ENCODE measurements around the gene ELAC2.

DNA sequence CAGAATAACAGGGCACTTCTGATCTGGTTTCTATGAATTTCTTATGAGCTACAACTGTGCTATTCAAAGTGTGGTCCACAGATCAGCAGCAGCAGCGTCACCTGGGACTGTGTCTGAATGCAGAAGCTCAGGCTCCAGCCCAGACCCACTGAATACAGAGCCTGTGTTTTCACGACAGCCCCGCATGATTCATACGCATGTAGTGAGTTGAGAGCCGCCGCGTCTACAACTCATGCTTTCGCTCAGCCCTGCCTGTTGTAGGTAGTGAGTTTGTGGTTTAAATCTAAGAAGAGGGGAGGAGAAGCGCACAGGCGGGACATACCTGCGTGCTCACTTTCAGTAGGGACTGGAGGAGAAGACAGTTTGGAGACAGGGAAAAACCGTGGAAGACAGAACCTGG is 28.5 kb upstream of the ELAC2 start:
- TF ChIP-seq, protein P1, sequence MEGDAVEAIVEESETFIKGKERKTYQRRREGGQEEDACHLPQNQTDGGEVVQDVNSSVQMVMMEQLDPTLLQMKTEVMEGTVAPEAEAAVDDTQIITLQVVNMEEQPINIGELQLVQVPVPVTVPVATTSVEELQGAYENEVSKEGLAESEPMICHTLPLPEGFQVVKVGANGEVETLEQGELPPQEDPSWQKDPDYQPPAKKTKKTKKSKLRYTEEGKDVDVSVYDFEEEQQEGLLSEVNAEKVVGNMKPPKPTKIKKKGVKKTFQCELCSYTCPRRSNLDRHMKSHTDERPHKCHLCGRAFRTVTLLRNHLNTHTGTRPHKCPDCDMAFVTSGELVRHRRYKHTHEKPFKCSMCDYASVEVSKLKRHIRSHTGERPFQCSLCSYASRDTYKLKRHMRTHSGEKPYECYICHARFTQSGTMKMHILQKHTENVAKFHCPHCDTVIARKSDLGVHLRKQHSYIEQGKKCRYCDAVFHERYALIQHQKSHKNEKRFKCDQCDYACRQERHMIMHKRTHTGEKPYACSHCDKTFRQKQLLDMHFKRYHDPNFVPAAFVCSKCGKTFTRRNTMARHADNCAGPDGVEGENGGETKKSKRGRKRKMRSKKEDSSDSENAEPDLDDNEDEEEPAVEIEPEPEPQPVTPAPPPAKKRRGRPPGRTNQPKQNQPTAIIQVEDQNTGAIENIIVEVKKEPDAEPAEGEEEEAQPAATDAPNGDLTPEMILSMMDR (conservative IDR thresholded peaks at IDR 0.05; ENCODE audit: low read depth, low read length), result no peak
- TF ChIP-seq RAD21 (IDR thresholded peaks at IDR 0.05; ENCODE audit: low read length) (no peak), SMC3 (IDR thresholded peaks at IDR 0.05; ENCODE audit: low read depth, low read length) (no peak), MAFK (IDR thresholded peaks at IDR 0.05; ENCODE audit: low read depth, low read length) (no peak), MAZ (IDR thresholded peaks at IDR 0.05; ENCODE audit: borderline replicate concordance, low read depth, low read length) (no peak), CEBPB (IDR thresholded peaks at IDR 0.05; ENCODE audit: low read depth, low read length) (no peak), MXI1 (IDR thresholded peaks at IDR 0.05; ENCODE audit: borderline replicate concordance, low read depth, low read length) (no peak), POLR2A (IDR thresholded peaks at IDR 0.05; ENCODE audit: low read depth, low read length) (no peak)
- TF ChIP-seq, protein P2, sequence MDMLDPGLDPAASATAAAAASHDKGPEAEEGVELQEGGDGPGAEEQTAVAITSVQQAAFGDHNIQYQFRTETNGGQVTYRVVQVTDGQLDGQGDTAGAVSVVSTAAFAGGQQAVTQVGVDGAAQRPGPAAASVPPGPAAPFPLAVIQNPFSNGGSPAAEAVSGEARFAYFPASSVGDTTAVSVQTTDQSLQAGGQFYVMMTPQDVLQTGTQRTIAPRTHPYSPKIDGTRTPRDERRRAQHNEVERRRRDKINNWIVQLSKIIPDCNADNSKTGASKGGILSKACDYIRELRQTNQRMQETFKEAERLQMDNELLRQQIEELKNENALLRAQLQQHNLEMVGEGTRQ (IDR thresholded peaks at IDR 0.05; ENCODE audit: low read depth, low read length), result no peak
